ENCODE data around the gene TNFRSF19.

The TNFRSF19 gene

GRCh38 chr13:23714672-23715071 lies 144.5 kb downstream of the TNFRSF19 start:
- no peak for DNase-seq (ENCODE audit: low read depth in 1 of 2, low spot score in 1 of 2)

GRCh38 chr13:23715092-23715761 lies 145.0 kb downstream of the TNFRSF19 start:
- DNase-seq (ENCODE audit: low read depth in 1 of 2, low spot score in 1 of 2): no peak

GRCh38 chr13:23715762-23716235 lies 145.6 kb downstream of the TNFRSF19 start:
- no peak for DNase-seq (ENCODE audit: low read depth in 1 of 2, low spot score in 1 of 2)

GRCh38 chr13:23716401-23716800 lies 146.2 kb downstream of the TNFRSF19 start:
- DNase-seq (ENCODE audit: low read depth in 1 of 2, low spot score in 1 of 2): no peak

GRCh38 chr13:23718996-23719395 lies 148.8 kb downstream of the TNFRSF19 start:
- no peak for DNase-seq (ENCODE audit: low read depth in 1 of 2, low spot score in 1 of 2)

- no peak for DNase-seq (ENCODE audit: low read depth in 1 of 2, low spot score in 1 of 2)
Measured at GRCh38 chr13:23722726-23723453, 152.7 kb downstream of the TNFRSF19 start.

- DNase-seq (ENCODE audit: low read depth in 1 of 2, low spot score in 1 of 2): no peak
Measured at GRCh38 chr13:23723471-23723870, 153.3 kb downstream of the TNFRSF19 start.

GRCh38 chr13:23724196-23724970 lies 154.2 kb downstream of the TNFRSF19 start:
- DNase-seq (ENCODE audit: low read depth in 1 of 2, low spot score in 1 of 2): no peak

Measured in activated CD4-positive, alpha-beta T cell treated with anti-CD3 and anti-CD28 coated beads, Interleukin-2, amount 50 U/mL, for 24 hours (primary cell).